Activated CD8-positive, alpha-beta memory T cell treated with anti-CD3 and anti-CD28 coated beads for 36 hours (primary cell): ENCODE data around the gene XIRP1. TPM values are rescaled to one million over a fixed set of nuclear protein-coding genes. Genes with fewer than 3 reads are reported as not detected.

Experiments used
- CTCF ChIA-PET: fragments of 350-600 bp; sonication (Branson Sonifier 250); formaldehyde crosslinking; loops from one replicate; lab custom pipeline; 2021; ENCODE audit warnings: antibody characterized with exemption; lab: Charles Lee
- POLR2A ChIA-PET: fragments of 350-600 bp; sonication (Branson Sonifier 250); formaldehyde crosslinking; loops from one replicate; lab custom pipeline; 2021; ENCODE audit warnings: antibody characterized with exemption; lab: Charles Lee
- total RNA-seq, 2 experiments: library from RNA; stranded (reverse); gene quantifications; one replicate each; pipeline ENCODE4 v1.2.3, GENCODE V29; 2021

XIRP1 gene
- total RNA-seq, 2 experiments from 2014 or later: 4.2 to 4.3 TPM

- POLR2A ChIA-PET: no interaction called here
- CTCF ChIA-PET: interaction anchor here (0.6 to 14.9 kb wide), 16 partner anchors 9 to 101 kb away, joined by 3 to 231 read pairs (median 4); partner anchors contain the start of gene TTC21A
Measured at GRCh38 chr3:39190281-39191025, 1.9 kb downstream of the XIRP1 start.

DNA sequence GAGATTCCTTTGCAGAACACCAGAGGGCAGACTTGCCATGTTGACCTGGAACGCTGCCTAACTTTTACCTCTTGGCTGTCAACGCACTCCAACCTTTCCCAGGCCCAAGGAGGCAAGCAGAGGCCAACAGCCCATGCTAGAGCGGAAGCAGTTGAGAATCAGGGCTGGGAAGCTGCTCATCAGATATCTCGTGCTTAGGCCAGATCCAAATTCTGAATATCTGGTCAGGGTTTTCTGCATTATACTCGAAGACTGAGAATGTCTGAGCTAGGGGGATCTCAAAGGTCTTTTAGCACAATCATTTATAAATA lies 2.5 kb downstream of the XIRP1 start:
- POLR2A ChIA-PET: interaction anchor here (1.0 kb wide), 1 partner anchor 98 kb away, joined by 4 read pairs; no protein-coding TSS in a partner anchor
- CTCF ChIA-PET: interaction anchor here (0.6 to 14.9 kb wide), 18 partner anchors 8 to 102 kb away, joined by 3 to 231 read pairs (median 4); partner anchors contain the start of gene TTC21A

GRCh38 chr3:39189150-39189958 lies 3.0 kb downstream of the XIRP1 start:
- CTCF ChIA-PET: interaction anchor here (0.7 to 14.9 kb wide), 16 partner anchors 8 to 102 kb away, joined by 3 to 231 read pairs (median 4); partner anchors contain the start of gene TTC21A
- POLR2A ChIA-PET: interaction anchor here (1.0 kb wide), 1 partner anchor 99 kb away, joined by 4 read pairs; no protein-coding TSS in a partner anchor

DNA sequence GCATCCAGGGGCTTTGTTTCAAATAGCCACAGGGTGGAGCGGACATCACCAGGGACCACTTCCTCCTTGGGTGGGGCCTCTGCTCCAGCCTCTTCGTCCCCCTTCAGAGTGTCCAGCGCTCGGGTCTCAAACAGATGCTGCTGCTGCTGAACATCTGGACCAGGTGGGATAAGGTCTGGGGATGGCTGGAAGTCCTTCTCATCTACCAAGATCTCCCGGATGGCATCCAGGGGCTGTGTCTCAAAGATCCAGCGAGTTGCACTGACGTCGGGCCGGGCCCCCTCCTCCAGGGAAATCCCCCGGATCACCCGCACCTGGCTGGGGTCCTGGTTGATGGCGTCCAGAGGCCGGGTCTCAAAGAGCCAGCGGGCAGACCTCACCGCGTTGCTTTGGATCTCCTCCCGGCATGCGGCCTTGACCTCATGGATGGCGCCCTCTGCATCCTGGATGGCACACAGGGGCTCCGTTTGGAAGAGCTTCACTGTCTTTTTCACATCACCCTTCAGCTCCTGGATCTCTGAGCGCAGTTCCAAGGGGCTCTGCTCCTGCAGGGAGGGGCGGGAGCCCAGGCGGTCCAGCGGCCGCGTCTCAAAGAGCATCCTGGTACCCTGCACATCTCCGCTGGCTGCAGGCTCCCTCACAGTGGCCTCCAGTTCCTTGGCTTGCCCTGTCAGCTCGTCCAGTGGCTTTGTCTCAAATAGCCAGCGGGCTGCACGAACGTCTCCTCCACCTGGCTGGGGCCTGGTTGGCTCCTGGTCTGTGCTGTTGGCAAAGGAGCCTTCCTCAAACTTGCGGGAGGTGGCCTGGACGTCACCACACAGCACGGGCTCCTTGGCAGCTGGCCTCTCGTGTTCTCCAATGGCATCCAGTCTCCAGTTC lies 3.9 kb downstream of the XIRP1 start:
- CTCF ChIA-PET: interaction anchor here (0.5 to 14.9 kb wide), 7 partner anchors 10 to 103 kb away, joined by 3 to 231 read pairs (median 4); partner anchors contain the start of gene TTC21A

DNA sequence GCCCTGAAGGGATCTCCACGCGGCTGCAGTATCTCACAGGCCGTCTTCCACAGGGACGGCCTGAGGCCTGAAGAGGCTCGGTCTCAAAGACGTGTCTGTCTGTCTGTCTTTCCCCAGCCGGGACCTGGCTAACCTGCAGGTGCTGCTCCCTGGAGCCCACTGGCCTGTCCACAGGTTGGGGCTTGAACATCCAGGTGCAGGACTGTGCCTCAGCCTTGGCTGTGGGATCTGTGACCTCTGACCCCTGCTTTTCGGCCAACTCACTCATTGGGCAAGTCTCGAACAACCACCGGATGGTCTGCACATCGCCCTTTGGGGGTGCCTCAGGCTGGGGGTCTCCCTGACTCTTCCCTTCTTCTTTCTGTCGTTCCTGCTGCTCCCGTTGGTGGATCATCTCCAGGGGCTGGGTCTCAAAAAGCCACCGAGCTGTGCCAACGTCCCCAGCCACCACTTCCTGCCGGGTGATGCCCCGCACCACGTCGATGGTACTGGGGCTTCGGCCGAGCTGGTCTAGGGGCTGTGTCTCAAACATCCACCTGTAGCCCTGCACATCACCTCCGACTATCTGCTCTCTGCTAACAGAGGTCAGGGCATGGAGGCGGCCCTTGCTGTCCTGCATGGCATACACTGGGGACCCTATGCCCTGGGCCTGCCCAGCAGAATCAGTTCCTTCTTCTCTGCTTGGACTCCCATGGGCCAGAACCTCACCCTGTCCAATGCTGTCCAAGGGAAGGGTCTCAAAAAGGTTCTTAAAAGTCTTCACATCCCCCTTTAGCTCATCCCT lies 4.8 kb downstream of the XIRP1 start:
- ChIA-PET POLR2A (no interaction called here), CTCF (interaction anchor here (1.4 to 14.9 kb wide), 2 partner anchors 10 to 104 kb away, joined by 4 to 231 read pairs; no protein-coding TSS in a partner anchor)

More for the DNA sequence above, 3.9 kb downstream of the XIRP1 start:
- POLR2A ChIA-PET: interaction anchor here (1.0 kb wide), 1 partner anchor 100 kb away, joined by 4 read pairs; no protein-coding TSS in a partner anchor

DNA sequence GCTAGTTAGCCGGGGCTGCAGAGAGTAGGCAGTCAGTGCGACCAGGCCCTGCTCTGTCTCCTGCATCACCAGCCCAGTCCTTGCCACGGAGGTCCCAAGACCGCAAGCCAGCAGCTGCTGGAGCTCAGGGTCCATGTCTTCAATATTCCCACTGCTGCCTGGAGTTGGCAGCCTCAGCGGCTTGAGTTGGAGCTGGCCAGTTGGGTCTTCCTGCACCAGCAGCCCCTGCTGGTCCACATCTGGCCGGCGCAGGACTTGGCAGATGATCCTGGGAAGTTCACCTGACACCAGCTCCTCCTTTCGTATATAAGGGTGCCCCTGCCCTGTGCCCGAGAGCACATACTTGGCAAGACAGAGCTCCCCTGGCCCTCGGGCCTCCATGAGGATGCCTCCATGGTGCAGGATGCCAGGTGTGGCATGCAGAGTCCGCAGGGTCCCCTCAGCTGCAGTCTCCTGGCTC lies 5.7 kb downstream of the XIRP1 start:
- POLR2A ChIA-PET: no interaction called here
- CTCF ChIA-PET: interaction anchor here (1.3 to 14.9 kb wide), 2 partner anchors 60 to 105 kb away, joined by 5 to 231 read pairs; no protein-coding TSS in a partner anchor

DNA sequence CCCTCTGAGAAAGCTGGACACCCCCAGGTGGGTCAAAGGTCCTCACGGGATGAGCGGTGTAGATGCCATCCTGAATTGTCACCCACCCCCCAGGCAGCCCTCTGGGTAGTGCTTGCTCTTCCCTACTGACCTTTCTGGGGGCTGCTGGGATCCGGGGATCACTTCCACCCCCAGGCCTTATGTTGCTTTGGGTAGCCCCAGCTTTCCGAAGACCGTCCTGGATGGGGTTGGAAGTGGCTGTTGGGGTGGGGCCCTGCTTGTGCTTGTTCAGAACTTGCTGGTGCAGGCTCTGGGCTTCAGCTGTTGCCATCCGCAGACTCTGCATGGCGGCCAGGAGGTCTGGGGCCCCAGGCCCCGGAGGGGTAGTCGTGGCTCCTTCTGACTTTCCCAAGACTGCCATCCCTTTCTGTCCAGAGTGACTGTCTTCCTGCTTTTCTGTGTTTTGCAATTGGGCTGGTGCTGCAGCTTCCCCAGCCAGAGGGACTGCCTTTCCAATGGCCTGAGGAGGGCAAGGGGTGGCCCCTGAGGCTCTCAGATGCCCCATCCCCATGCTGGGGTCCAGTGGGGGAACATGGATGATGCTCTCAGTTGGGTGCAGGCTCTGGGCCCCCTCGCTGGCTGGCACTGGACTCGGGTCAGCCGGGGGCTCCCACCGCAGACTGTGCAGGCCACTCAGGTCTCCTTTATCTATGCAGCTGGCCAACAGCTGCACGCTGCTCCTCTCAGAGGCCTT lies 6.3 kb downstream of the XIRP1 start:
- POLR2A ChIA-PET: no interaction called here
- CTCF ChIA-PET: interaction anchor here (1.3 to 14.9 kb wide), 2 partner anchors 59 to 106 kb away, joined by 5 to 231 read pairs; no protein-coding TSS in a partner anchor

DNA sequence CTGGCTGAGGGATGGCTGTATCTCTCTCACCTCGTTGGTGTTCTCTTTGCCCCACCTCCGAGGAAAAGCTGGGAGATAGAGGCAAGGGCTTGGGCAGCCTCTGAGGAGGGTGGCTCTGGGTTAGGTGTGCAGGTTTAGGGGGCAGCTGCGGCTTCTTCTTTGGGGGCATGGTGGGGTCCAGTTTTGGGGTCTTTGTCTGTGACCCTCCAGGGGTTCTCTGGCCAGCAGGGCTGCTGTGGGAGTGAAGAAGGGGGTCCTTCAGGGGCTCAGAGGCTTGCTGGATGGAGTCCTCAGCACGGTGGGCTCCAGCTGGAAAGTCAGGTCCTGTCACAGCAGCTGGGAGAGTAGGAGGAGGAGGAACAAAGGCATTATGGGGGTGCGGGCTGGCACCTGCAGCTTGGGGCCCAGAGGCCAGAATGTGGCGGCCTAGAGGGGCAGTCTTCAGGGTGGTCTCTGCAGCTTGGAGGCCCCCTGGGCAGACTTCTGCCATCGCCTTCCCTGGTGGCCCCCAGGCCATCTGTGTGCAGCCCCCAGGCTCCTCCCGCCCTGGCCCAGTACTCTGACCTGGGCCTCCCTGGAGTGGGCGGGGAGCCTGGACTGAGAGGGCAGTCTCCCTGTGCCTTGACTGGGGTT lies 7.0 kb downstream of the XIRP1 start:
- ChIA-PET CTCF (interaction anchor here (1.2 to 14.9 kb wide), 3 partner anchors 59 to 106 kb away, joined by 3 to 231 read pairs (median 5); partner anchors contain the start of genes GORASP1 and TTC21A), POLR2A (interaction anchor here (0.6 kb wide), 1 partner anchor 102 kb away, joined by 3 read pairs; no protein-coding TSS in a partner anchor)

DNA sequence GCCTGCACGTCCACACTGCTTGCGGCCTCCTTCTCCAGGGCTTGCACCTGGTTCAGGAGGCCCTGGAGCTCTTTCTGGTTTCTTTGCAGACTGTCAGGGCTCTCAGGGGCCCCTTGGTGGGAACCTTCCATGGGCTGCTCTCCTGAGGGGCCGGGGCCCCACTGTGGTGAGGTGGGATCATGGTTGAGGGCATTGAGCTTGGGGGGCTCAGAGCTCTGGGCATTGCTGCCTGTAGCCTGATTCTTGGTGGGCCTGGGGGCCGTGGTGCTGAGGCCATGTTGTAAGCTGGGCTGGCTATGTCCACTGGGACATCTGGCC lies 7.5 kb downstream of the XIRP1 start:
- ChIA-PET CTCF (interaction anchor here (1.2 to 14.9 kb wide), 2 partner anchors 77 to 107 kb away, joined by 3 to 231 read pairs; partner anchors contain the start of genes GORASP1 and TTC21A), POLR2A (interaction anchor here (0.6 kb wide), 1 partner anchor 103 kb away, joined by 3 read pairs; no protein-coding TSS in a partner anchor)

- CTCF ChIA-PET: interaction anchor here (1.2 to 14.9 kb wide), 2 partner anchors 76 to 107 kb away, joined by 3 to 231 read pairs; partner anchors contain the start of genes GORASP1 and TTC21A
- POLR2A ChIA-PET: interaction anchor here (0.6 kb wide), 1 partner anchor 104 kb away, joined by 3 read pairs; no protein-coding TSS in a partner anchor
Measured at GRCh38 chr3:39184081-39184967, 8.1 kb downstream of the XIRP1 start.

- CTCF ChIA-PET: interaction anchor here (14.9 kb wide), 1 partner anchor 108 kb away, joined by 231 read pairs; no protein-coding TSS in a partner anchor
- POLR2A ChIA-PET: no interaction called here
Measured at GRCh38 chr3:39183211-39184080, 8.9 kb downstream of the XIRP1 start.

DNA sequence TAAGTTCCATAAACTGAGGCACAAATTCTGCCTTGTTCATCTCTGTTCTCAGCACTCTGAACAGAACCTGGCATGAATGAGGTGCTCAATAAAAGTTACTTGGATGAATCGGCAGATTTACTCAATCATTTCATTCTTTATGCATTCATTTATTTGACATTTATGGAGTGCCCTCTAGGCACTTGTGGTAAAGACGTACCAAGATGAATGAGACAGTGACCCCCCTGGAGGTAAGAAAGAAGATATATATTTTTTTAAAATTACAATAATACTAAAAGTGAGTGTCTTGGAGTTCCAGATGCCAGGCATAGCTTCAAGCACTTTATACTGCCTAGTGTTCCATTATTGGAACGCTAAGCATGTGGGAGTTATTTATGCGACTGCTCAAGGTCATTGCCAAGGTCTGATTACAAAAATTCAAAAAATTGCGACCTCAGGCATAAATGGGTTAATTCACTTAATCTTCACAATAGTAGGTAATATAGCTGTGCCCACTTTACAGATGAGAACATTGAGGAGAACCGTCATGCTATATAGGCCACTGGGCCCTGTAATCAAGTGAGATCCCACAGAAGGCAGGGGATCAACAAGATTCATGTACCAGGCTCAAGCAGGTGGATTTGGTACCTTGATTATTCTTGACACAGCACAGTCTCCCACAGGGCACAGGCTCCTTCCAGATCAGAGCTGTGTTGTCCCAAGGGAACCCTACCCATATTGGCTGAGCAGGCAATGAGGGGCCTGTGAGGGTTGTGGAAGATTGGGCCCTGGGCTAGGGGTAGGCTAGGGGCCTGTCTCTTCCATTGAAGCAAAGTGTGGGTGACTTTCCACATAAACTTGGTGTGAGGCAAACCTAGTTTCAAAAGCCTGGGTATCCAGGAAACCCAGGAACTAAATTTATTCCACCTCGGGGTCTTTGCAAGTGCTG lies 10.7 kb downstream of the XIRP1 start:
- ChIA-PET POLR2A (no interaction called here), CTCF (interaction anchor here (1.2 kb wide), 1 partner anchor 9 kb away, joined by 3 read pairs; no protein-coding TSS in a partner anchor)
